Measurements from ENCODE around the gene HBQ1.

The HBQ1 gene

DNA sequence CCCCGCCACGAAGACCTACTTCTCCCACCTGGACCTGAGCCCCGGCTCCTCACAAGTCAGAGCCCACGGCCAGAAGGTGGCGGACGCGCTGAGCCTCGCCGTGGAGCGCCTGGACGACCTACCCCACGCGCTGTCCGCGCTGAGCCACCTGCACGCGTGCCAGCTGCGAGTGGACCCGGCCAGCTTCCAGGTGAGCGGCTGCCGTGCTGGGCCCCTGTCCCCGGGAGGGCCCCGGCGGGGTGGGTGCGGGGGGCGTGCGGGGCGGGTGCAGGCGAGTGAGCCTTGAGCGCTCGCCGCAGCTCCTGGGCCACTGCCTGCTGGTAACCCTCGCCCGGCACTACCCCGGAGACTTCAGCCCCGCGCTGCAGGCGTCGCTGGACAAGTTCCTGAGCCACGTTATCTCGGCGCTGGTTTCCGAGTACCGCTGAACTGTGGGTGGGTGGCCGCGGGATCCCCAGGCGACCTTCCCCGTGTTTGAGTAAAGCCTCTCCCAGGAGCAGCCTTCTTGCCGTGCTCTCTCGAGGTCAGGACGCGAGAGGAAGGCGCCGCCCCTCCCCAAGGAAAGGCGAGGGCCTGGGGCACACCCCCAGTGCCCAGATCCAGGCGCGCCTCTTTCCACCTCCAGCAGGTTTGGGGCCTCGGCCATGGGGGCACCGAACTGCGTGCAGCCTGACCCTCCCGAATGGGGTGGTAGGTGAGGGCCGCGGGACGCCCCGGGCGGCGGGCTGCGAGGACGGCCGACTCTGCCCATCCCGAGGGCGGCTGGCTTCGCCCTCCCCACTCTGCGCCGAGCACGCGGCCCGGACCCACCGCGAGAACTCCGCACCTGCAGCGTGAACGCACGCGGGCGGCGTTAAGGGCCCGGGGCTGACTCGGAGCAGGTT is 664 bp downstream of the HBQ1 start:
- TF ChIP-seq, protein P1, sequence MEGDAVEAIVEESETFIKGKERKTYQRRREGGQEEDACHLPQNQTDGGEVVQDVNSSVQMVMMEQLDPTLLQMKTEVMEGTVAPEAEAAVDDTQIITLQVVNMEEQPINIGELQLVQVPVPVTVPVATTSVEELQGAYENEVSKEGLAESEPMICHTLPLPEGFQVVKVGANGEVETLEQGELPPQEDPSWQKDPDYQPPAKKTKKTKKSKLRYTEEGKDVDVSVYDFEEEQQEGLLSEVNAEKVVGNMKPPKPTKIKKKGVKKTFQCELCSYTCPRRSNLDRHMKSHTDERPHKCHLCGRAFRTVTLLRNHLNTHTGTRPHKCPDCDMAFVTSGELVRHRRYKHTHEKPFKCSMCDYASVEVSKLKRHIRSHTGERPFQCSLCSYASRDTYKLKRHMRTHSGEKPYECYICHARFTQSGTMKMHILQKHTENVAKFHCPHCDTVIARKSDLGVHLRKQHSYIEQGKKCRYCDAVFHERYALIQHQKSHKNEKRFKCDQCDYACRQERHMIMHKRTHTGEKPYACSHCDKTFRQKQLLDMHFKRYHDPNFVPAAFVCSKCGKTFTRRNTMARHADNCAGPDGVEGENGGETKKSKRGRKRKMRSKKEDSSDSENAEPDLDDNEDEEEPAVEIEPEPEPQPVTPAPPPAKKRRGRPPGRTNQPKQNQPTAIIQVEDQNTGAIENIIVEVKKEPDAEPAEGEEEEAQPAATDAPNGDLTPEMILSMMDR (IDR thresholded peaks at IDR 0.05; ENCODE audit: insufficient read depth, low read depth, low read length, missing control alignments) = no peak
- H3K4me3 ChIP-seq (ENCODE audit: low read length) = peak overlapping the region; percentile 35
- DNase-seq (ENCODE audit: low read depth) = peak; percentile 73

DNA sequence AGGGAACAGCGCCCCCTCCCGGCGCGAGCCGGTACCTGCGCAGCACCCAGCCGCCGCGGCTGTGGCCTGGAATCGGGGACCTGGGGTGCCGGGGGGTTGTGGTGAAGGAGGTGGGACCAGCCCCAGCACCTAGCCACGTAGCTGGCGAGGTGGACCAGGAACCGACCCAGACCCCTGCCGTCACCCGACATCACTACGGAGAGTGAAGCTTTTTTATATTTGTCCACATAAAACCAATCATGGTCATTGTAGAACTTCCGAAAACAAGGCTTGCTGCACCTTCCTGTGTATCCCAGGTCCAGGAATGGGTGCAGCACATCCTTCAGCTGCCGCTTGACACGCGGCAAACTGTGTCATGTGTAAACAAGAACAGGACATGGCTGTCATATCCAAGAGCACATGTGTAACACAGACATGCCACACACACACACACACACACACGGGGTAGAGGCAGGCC is 1.3 kb downstream of the HBQ1 start:
- TF ChIP-seq, protein P1 (IDR thresholded peaks at IDR 0.05; ENCODE audit: insufficient read depth, low read depth, low read length, missing control alignments) = peak; percentile 72
- peak; percentile 20 for DNase-seq (ENCODE audit: low read depth)
- H3K4me3 ChIP-seq (ENCODE audit: low read length) = no peak overlapping the region

DNA sequence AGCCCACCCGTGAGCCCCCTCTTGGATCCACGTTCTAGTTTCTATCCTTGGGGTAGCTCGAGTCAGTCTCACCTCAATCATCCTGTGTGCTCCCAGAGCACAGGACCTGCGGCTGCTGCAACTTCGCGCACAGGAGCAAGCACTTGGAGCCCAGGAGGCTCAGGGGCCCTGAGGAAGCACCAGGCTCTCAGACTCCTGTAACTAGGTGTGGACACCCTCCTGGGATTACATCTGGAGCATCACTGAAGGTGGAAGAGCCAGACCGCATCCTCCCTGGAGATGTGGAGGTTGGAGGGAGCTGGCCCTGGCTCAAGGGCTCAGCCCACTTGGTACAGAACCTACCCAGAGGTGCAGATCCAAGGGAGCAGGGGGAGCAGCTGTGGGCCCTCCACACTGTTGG is 2.7 kb downstream of the HBQ1 start:
- H3K4me3 ChIP-seq (ENCODE audit: low read length) = no peak overlapping the region
- DNase-seq (ENCODE audit: low read depth) = no peak
- TF ChIP-seq, protein P1 (IDR thresholded peaks at IDR 0.05; ENCODE audit: insufficient read depth, low read depth, low read length, missing control alignments) = no peak

DNA sequence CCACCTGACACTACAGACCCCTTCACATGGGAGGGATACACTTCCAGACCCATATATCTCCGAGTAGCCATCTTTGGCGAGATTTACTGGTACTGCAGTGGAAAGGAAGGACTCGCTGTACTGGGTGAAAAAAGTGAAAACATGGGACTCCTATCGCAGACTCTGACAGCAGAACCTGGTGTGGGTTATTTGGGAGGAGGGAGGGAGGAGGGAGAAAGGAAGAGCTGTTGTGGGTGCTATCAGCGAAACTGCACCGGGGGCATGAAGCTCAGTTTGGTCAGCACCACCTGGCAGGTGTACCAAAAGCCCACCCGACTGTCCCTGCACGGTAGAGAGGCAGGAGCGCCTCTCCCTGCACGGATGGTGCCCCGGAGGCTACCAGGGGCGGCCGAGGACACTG is 5.0 kb downstream of the HBQ1 start:
- H3K4me3 ChIP-seq (ENCODE audit: low read length) = no peak overlapping the region
- TF ChIP-seq, protein P1 (IDR thresholded peaks at IDR 0.05; ENCODE audit: insufficient read depth, low read depth, low read length, missing control alignments) = no peak
- no peak for DNase-seq (ENCODE audit: low read depth)

DNA sequence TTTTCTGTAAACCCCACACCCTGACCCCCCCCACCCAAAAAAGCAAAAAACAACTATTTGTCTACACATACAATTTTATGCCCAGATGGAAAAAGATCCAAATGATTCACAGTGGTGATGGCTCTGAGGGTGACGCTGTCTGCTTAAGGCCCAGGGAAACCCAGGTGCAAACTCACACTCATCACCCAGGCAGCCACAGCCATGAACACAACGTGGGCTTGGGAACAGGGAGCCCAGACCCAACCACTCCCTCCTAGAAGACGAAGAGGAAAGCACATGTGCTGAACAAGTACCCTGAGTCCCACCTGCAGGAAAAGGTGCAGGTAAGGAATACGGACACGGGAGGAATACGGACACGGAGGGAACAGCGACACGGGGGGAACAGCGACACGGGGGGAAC is 5.4 kb downstream of the HBQ1 start:
- DNase-seq (ENCODE audit: low read depth) = no peak
- no peak overlapping the region for H3K4me3 ChIP-seq (ENCODE audit: low read length)
- TF ChIP-seq, protein P1 (IDR thresholded peaks at IDR 0.05; ENCODE audit: insufficient read depth, low read depth, low read length, missing control alignments) = no peak

DNA sequence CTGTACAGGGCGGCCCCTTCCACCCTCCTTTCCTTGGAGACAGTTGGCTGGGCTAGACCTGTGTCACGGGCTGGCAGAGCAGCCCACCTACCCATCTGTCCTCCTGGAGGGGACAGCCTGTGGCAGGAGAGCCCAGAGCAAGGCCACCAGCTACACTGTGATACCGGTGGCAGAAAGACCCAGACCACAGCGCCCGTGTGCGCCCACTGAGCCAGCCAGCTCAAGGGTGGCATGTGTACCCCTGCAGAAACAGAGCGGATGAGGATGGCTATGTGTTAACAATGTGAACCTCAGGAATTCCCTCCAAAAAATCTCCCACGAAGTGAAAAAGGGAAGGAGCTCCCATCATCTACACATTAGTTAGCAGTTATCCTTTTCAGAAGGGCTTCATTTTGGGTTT is 7.1 kb downstream of the HBQ1 start:
- no peak overlapping the region for H3K4me3 ChIP-seq (ENCODE audit: low read length)
- DNase-seq (ENCODE audit: low read depth) = no peak
- TF ChIP-seq, protein P1 (IDR thresholded peaks at IDR 0.05; ENCODE audit: insufficient read depth, low read depth, low read length, missing control alignments) = no peak

- H3K4me3 ChIP-seq (ENCODE audit: low read length) = no peak overlapping the region
- TF ChIP-seq, protein P1 (IDR thresholded peaks at IDR 0.05; ENCODE audit: insufficient read depth, low read depth, low read length, missing control alignments) = peak; percentile 9
- DNase-seq (ENCODE audit: low read depth) = no peak
These were observed 8.4 kb downstream of the HBQ1 start for GRCh38 chr16:188674-189073.
